GM18498 (cell line): ENCODE results near the gene PEAK3.
A peak's percentile ranks its signal among the peaks of the same experiment; 100 is the strongest.

ENCODE experiments used
- ATAC-seq: cut with Tn5 transposase; IDR thresholded peaks from one replicate; pipeline ENCODE4 v1.9.1; 2021; ENCODE audit warnings: mild to moderate bottlenecking, moderate library complexity; ENCODE audit not compliant: unreplicated experiment

The PEAK3 gene

DNA sequence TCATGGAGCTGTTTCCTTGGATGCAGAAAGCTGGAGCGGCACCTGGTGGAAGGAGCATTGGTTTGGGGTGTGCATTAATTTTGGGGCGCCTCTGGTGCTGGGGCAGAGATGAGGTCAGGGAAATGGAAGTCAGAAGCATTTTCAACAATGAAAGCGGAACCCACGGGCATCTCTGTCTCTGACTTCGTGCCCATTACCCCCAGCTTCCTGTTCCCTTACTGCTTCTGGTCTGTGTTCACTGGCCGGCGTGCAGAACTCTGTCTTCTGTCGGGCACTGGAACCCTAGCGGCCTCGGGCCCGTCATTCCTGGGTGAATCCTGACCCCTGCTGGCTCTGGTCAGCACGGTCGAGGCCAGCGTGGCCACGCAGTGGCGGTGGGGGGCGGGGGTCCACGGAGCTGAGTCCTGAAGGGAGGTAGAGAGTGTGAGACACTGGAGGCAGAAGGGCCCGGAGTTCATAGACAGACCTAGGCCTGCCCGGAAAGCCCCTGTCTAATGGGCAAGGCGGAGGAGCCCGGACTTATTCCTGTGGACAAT, 33.9 kb upstream of the PEAK3 start:
- no peak for ATAC-seq

DNA sequence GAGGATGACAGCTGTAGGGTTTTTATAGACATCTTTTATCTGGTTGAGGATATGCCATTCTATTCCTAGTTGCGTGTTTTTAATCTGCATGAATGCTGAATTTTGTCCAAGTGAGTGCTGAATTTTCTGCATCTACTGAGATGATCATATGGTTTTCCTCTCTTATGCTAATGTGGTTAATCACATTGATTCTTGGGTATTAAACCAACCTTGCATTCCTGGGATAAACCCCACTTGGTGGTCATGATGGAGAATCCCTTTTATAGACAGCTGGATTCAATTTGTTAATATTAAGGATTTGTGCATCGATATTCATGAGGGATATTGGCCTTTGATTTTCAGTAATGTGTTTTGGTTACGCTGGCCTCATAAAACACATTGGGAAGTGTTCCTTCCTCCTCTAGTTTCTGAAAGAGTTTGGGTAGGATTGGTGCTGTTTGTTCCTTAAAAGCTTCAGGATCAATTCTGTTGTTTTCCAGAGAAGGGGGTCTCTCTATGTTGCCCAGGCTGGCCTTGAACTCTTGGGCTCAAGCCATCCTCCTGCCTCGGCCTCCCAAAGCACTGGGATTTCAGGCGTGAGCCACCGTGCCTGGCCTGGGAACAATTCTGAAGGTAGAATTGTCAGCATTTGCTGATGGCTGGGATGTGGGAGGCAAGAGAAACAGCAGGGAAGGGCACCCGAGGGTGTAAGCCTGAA, 33.3 kb upstream of the PEAK3 start:
- ATAC-seq: no peak

DNA sequence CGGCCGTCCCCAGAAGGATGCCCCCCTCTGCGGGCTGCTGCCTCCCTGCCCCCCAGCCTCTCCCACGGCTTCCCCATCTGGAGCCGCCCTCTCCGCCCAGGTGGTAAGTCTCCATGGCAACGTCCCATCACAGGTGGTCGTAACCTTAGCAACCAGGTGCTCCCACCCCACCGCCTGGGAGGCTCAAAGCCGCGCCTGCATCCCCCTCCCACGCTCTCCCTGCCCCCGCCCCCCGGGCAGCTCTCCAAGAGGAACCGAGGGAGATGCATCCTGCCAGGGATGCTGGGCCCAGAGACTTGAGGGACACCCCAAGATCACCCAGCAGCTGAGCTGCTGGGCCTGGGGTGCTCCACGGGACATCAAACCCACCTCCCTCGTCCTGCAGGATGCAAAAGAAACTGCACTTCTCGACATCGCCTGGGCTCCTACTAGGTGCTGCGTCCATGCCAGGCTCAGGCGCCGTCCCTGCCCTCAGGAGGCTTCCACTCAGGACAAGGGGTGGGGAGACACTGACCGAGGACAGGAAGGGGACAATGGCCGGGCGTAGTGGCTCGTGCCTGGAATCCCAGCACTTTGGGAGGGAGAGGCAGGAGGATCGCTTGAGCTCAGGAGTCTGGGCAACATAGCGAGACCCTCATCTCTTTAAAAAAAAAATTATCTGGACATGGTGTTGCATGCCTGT, 31.0 kb upstream of the PEAK3 start:
- ATAC-seq: no peak

DNA sequence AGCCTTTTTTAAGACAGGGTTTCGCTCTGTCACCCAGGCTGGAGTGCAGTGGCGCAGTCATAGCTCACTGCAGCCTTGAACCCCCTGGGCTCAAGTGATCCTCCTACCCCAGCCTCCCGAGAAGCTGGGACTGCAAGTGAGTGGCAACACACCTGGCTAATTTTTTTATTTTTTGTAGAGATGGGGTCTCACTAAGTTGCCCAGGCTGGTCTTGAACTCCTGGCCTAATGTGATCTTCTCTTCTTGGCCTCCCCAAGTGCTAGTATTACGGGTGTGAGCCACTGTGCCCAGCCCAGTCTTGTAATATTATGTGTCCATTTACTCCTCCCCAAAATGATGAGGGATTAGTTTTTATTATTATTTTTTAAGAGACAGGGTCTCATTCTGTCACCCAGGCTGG, 29.1 kb upstream of the PEAK3 start:
- ATAC-seq: no peak

DNA sequence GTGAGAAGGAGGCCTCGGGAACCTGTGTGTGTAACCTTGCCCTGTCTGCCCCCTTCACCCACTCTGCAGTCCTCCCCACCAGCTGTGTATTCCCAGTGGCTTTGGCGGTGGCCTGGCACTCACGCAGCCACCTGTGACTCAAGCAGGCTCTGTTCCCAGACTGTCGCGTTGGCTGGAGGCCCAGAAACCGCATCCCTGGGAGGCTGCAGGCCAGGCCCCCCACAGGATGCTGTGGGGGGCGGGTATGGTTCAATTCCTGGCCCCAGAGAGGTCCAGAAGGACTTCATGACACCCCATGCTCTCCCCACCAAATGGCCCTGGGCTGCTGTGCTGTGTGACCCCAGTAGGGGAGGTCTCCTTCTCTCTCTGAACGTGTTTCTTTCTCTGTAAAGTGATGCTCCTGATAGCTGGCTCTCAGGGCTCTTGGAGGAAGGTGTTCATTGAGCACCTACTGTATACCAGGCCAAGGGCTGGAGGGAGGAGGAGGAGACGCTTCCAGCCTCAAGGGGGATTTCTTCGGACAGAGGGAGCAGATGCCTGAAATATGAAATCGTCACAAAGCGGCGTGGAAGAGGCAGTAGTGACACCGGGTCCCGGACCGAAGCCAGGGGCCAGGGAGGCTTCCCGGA, 27.9 kb upstream of the PEAK3 start:
- ATAC-seq: no peak

DNA sequence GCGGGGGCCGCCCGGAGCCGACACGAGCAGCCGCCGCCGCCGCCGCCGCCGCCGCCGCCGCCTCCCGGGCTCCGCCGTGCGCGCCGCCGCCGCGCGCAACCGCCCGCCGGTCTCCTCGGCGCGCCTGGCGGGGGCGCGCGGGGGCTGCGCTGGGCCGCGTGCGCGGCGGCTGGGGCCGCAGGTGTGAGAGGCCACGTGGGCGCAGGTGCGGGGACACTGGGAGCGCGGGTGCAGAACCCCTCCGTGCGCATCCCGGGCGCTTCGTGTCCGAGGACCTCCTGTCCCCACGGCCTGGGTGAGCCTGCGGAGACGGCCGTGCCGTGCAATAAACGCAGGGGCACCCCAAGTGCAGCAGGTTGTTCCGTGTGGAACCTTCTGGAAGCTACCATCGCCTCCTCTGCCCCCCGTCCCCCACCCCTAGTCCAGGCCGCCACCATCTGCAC, 26.2 kb upstream of the PEAK3 start, which contains the start of gene LINGO3:
TSS of gene LINGO3 (minus strand) at position 41 of the 443 bp plus-strand sequence. CDS start 16,378 bp downstream, outside the sequence.
- no peak for ATAC-seq

DNA sequence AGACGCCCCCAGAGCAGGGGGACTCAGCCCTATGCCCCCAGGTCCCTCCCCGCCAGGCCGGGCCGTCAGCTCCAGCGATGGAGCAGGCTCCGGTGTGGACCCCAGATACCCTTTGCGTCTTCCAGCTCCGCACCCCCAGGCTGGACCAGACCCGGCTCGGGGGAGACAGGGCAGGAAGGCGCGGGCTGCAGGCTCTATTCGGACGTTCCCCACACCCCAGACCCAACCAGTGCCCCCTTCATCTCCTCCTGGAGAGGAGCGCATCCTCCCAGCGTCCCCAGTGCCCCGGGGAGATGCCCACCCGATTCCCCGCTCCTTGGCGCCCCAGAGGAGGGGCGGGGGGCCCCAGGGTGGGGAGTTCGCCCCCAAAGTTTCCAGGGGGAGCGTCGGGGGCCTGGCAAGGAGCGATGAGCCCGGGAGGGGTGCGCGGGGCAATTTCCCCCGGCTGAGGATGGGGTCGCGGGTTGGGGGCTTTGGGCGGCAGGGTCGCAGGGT, 25.6 kb upstream of the PEAK3 start:
- no peak for ATAC-seq

DNA sequence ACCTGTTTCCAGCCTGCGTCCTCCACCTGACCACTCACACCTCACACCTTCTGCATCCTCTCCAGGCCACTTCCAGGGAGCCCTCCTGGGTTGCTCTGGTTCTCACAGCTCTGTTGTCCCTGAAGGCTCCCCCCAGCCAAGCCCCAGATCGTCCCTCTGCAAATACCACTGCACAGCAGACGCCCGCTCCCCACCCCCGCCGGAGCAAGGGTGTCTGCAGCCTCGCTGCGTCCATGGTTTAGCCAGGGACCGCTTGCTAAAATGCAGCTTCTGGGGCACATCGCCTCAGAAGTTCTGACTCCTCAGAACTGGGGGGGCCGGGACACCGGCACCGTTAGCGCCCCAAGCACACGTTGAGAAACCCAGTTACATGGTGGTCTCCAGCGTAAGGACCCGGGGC, 25.0 kb upstream of the PEAK3 start:
- no peak for ATAC-seq

DNA sequence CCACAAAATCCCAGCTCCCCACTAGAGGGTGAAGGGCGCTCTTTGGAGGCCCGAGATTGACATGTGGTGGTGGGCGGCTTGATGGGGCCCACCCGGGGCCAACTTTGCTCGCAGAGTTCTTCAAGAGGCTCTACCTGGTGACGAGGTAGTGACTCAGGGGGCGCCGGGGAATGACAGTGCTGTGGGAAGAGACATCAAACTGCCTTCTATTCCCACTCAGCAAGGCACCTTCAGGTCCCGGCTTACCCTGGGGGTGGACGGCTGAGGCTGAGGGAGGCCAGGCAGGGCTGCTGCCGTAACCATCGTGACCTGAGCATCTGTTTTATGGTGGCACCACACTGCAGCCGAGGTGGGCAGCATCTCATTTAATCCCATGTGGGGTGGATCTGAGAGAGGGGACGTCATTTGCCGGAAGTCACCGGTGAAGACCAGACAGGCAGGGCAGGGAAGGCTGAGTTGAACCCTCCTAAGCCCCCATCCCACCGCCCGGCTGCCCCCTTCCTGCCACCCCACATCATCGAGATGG, 24.4 kb upstream of the PEAK3 start:
- ATAC-seq: no peak

DNA sequence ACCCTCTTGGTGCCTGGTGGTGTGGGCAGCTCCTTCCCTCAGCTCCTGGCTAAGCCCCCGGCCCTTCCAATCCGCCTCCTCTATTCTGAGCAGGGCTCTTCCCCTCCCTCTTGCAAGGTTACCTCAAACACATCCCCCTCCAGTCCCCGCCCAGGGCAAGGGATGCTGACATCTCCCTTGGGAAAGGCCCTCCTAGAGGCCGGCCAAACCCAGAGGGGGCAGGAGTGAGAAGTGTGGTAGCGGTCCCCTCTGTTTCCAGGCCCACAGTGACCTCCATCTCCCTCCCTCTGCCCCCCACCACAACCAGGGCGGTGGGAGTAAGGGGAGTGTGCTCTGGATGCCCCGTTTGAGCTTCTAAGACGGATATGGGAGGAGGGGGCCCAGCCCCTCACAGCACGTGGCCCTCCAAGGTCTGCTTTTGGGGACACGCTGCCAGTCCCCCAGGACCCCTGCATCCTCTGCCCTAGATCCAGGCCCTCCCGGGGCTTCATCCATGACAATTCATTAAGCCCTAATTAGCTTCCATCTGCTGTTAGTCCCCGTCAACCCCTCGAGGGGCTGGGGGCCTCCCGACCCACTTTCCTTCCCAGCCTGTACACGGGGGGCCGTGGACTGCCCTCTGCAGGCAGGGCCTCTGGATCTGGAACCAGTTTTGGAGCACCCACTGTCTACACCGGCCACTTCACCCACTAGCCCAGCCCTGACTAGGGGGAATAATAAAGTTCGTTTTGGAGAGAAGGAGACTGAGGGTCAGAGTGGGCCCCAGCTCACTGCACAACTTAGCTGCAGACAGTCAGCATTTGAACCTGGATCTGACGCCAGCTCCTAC, 23.7 kb upstream of the PEAK3 start:
- ATAC-seq: no peak

DNA sequence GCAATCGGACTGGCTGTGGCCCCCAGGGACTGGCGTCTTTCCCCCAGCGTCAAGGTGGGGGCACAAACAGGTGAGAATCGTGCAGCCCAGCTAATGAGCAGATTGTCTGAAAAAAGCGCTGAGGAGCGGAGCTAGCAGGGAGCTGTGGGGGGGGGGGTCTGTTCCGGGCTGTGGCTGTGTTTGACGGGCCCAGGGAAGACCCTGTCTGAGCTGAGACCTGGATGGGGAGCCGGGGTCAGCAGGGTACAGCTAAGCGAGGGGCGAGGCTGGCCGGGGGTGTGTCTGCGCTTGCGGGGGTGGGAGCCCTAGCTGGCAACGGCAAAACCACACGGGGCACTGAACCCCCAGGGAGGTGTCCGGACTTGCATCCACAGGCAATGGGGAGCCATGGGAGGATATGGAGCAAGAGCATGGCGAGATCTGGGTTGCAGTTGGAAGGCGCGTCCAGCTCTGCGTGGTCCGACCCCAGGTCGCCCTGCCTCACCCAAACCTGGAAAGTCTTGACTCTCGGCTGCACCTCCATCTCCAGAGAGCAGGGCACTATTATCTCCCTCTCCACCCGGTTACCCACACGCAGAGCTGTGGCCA, 21.3 kb upstream of the PEAK3 start:
- ATAC-seq: no peak

DNA sequence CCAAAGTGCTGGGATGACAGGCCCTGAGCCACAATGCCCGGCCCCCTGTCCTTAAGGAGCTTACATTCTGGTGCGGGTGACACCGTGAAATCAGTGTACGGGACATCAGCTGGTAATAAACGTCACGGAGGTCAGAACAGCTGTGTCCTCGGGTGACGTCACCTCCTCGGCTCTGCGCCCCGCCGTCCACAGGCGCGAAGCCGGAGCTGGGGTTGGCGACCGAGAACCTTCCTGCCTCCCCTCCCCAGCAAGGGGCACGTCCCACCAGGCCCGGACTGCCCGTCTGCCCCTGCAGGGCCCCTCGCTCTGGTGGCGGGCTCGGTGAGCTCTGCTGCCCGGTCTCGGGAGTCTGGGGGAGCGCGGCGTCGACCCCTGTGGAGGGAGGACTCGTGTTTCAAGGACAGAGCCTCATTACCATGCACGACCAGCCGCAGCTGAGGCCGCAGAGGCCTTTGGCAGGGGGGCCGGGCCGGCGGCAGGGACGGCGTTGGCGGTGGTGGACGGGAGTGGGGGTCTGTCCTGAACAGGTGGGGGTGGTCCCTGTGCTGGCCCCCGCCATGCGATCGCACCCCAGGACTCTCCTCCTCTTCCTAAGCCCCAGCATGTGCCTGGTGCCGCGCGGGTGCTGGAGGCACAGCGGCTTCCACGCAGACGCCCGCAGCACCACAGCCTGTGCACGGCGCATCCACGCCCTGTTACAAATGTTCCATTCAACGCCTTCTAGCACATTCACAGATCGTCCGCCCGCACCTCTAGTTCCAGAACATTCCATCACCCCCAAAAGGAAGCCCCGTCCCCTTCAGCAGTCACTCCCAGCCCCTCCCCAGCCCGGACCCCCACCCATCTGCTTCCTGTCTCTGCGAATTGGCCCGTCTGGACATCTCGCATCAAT, 20.6 kb upstream of the PEAK3 start:
- ATAC-seq: no peak

DNA sequence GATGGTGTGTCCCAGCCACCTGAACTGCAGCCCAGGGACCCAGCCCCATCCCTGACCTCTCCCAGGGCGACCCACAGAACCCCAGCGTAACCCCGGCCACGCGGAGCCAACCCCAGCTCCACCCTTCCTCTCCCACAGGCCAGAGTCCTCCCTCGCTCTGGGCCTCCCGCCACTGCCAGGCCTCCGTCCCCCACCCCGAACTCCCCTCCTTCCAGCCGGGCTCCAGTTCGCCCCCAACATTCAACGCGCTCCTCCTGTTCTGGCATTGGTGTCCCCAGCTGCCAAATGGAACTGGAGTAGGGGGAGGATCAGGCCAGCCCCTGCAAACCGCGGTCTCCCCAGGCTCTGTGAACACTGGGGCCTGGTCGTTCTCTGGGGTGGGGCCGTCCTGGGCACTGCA, 18.6 kb upstream of the PEAK3 start:
- no peak for ATAC-seq

DNA sequence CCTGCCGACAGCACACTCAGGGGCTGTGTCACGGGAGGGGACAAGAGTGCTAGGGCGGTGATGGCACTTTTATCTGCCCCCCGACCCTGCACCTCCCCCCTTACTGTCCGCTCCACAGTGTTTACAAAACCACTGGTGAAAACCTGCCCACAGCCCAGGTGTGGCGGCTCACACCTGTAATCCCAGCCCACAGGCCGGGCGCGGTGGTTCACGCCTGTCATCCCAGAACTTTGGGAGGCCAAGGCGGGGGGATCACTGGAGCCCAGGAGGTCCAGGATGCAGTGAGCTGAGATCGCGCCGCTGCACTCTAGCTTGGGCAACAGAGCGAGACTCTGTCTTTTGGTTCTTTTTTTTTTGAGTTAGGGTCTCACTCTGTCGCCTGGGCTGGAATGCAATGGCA, 14.2 kb upstream of the PEAK3 start:
- no peak for ATAC-seq

DNA sequence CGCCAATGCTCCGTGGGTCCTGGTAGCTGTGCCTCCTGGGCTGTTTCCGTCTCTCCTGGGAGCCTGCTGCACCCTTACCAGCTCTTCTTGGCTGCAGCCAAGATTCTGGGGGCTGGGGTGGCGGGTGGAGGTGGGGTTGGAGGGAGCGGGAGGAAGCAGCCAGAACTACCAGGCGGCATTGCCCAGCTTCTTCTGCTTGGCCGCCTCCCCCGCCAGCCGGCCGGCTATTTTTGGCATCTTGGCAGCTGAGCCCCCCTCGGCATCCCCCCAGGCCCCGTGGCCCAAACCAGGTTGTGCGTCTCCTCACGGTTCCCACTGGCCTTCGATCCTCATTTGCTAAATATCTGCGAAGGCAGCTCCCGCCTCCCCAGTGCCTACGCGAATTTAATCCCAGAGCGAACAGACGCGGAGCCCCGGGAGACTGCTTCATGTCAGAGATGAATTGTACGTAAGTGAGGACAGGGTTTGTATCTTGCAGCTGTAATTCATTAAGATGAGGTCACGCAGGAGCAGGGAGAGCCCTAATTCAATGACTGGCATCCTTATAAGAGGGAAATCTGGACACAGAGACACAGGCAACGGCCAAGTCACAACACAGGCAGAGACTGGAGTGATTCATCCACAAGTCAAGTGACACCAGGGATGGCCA, 12.8 kb upstream of the PEAK3 start:
- ATAC-seq: no peak

DNA sequence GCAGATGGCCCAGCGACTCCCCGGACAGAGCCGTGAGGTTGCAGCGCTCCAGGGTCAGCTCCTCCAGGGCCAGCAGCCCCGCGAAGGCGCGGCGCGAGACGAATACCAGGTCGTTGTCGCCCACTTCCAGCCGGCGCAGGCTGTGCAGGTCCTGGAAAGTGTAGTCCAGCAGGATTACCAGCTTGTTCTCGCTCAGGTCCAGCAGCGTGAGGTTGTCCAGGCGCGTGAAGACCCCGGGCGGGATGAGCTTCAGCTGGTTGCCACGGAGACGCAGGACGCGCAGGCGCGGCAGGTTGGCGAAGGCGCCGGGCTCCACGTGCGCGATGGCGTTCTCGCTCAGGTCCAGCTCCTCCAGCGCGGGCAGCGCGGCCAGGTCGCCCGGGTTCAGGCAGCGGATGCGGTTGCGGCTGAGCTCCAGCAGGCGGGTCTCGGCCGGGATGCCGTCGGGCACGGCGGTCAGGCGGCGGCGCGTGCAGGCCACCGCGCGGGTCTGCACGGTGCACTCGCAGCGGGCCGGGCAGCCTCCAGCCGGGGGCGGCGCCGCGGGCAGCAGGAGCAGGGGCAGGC, 9.3 kb upstream of the PEAK3 start:
- ATAC-seq: no peak

DNA sequence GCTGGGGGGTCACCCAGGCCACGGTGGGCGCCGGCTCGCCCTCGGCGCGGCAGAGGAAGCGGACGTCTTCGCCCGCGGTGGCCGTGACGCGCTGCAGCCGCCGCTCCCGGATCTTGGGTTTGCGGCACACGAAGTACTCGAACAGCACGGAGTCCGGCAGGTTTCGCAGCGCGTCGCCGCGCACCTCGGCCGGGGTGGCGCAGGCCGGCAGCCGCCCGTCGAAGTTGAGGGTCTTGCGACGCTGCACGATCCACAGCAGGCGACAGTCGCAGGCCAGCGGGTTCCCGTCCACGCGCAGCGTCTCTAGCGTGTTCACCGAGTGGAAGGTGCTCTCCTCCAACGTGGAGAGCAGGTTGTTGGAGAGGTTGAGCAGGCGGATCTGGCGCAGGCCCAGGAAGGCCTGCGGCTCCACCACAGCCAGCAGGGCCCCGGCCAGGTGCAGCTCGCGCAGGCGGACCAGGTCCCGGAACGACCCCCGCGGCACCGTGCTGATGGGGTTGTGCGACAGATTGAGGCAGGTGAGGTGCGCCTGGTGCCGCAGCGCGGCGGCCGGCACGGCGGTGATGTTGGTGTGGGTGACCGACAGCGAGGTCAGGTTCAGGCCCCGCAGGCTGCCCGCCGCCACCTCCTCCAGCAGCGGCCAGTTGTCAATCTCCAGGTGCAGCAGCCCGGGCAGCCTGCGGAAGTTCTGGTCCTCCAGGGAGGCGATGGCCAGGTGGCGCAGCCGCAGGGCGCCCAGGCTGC, 8.6 kb upstream of the PEAK3 start:
- peak; percentile 18 for ATAC-seq
